Measurements from ENCODE around the gene DMBT1.
A peak's percentile ranks its signal among the peaks of the same experiment; 100 is the strongest.

The DMBT1 gene

GRCh38 chr10:122560279-122560804 is at the start of gene DMBT1:
DMBT1 (plus strand) TSS chr10:122560754; CDS start chr10:122560771, 17 bp downstream.
- DNase-seq (ENCODE audit: low spot score), result no peak

GRCh38 chr10:122513053-122513452 is 47.5 kb upstream of the DMBT1 start:
- DNase-seq (ENCODE audit: low spot score), result no peak

- peak; percentile 14 for DNase-seq (ENCODE audit: low spot score)
These were observed 46.3 kb upstream of the DMBT1 start for GRCh38 chr10:122514045-122514840.

- no peak for DNase-seq (ENCODE audit: low spot score)
These were observed 45.5 kb upstream of the DMBT1 start for GRCh38 chr10:122515022-122515424.

- DNase-seq (ENCODE audit: low spot score), result peak; percentile 33
These were observed 44.8 kb upstream of the DMBT1 start for GRCh38 chr10:122515588-122516231.

- no peak for DNase-seq (ENCODE audit: low spot score)
These were observed 43.8 kb upstream of the DMBT1 start for GRCh38 chr10:122516734-122517133.

GRCh38 chr10:122519144-122519543 is 41.4 kb upstream of the DMBT1 start:
- DNase-seq (ENCODE audit: low spot score), result no peak

- no peak for DNase-seq (ENCODE audit: low spot score)
These were observed 40.7 kb upstream of the DMBT1 start for GRCh38 chr10:122519873-122520272.

GRCh38 chr10:122521011-122521410 is 39.5 kb upstream of the DMBT1 start:
- DNase-seq (ENCODE audit: low spot score), result peak; percentile 7

- no peak for DNase-seq (ENCODE audit: low spot score)
These were observed 35.7 kb upstream of the DMBT1 start for GRCh38 chr10:122524811-122525210.

- DNase-seq (ENCODE audit: low spot score), result no peak
These were observed 34.8 kb upstream of the DMBT1 start for GRCh38 chr10:122525788-122526187.

- no peak for DNase-seq (ENCODE audit: low spot score)
These were observed 33.7 kb upstream of the DMBT1 start for GRCh38 chr10:122526892-122527291.

GRCh38 chr10:122530177-122530576 is 30.4 kb upstream of the DMBT1 start:
- DNase-seq (ENCODE audit: low spot score), result no peak

GRCh38 chr10:122531261-122531660 is 29.3 kb upstream of the DMBT1 start:
- no peak for DNase-seq (ENCODE audit: low spot score)

- DNase-seq (ENCODE audit: low spot score), result no peak
These were observed 28.6 kb upstream of the DMBT1 start for GRCh38 chr10:122531939-122532338.

- no peak for DNase-seq (ENCODE audit: low spot score)
These were observed 27.8 kb upstream of the DMBT1 start for GRCh38 chr10:122532601-122533296.

- no peak for DNase-seq (ENCODE audit: low spot score)
These were observed 23.0 kb upstream of the DMBT1 start for GRCh38 chr10:122537545-122537944.

GRCh38 chr10:122541541-122542002 is 19.0 kb upstream of the DMBT1 start:
- DNase-seq (ENCODE audit: low spot score), result no peak

- no peak for DNase-seq (ENCODE audit: low spot score)
These were observed 16.7 kb upstream of the DMBT1 start for GRCh38 chr10:122543676-122544445.

GRCh38 chr10:122544493-122544892 is 16.1 kb upstream of the DMBT1 start:
- no peak for DNase-seq (ENCODE audit: low spot score)

GRCh38 chr10:122546242-122546641 is 14.3 kb upstream of the DMBT1 start:
- DNase-seq (ENCODE audit: low spot score), result no peak

Data from AG08395 (cell line).